Left ventricle myocardium inferior (tissue), 1 donor: ENCODE measurements around the gene BCR. TPM values are rescaled to one million over a fixed set of nuclear protein-coding genes. Genes with fewer than 3 reads are reported as not detected.
"Not testable (repeated sequence)": the region's sequence is repeated elsewhere in the genome, so short reads cannot be mapped to it uniquely, and the experiment has no call there.

ENCODE experiments used
- DNase-seq: peaks from one replicate; pipeline ENCODE4 v3.0.0-alpha.2; 2020
- H3K27ac ChIP-seq: fragments of 200-600 bp; replicated peaks from 2 replicates; pipeline ENCODE4 v1.8.0; 2021
- H3K27me3 ChIP-seq: fragments of 200-600 bp; 2 replicates; pipeline ENCODE4 v1.8.0; 2021; ENCODE audit warnings: low read depth
- H3K36me3 ChIP-seq: fragments of 200-600 bp; 2 replicates; pipeline ENCODE4 v1.8.0; 2021
- H3K4me1 ChIP-seq: fragments of 200-600 bp; 2 replicates; pipeline ENCODE4 v1.8.0; 2021
- H3K4me3 ChIP-seq: fragments of 200-600 bp; 2 replicates; pipeline ENCODE4 v1.8.0; 2021; ENCODE audit warnings: mild to moderate bottlenecking, moderate library complexity
- H3K9me3 ChIP-seq: fragments of 200-600 bp; replicated peaks from 2 replicates; pipeline ENCODE4 v1.8.0; 2021
- CTCF ChIP-seq: fragments of 200-600 bp; IDR thresholded peaks from 2 replicates; pipeline ENCODE4 v1.8.0; 2021; ENCODE audit warnings: antibody characterized with exemption, mild to moderate bottlenecking, borderline replicate concordance
- intact Hi-C: fragments of 100-400 bp; cut with micrococcal nuclease; formaldehyde crosslinking; loops from one replicate; pipeline ENCODE4 v1.11.0; 2022
- total RNA-seq: library from RNA; stranded (reverse); fragmentation: NEBNext Ultra II Directional; extraction: Animal tissue kit (Norgen Biotek cat#: 25700); gene quantifications from one replicate; pipeline ENCODE4 v1.2.1, GENCODE V29; 2021
- donor health status: DM: no; HTN: yes; CAD: no; lungs with severe emphysema.

Gene BCR
- total RNA-seq, 1 donor from 2014 or later = 26.7 TPM

DNA sequence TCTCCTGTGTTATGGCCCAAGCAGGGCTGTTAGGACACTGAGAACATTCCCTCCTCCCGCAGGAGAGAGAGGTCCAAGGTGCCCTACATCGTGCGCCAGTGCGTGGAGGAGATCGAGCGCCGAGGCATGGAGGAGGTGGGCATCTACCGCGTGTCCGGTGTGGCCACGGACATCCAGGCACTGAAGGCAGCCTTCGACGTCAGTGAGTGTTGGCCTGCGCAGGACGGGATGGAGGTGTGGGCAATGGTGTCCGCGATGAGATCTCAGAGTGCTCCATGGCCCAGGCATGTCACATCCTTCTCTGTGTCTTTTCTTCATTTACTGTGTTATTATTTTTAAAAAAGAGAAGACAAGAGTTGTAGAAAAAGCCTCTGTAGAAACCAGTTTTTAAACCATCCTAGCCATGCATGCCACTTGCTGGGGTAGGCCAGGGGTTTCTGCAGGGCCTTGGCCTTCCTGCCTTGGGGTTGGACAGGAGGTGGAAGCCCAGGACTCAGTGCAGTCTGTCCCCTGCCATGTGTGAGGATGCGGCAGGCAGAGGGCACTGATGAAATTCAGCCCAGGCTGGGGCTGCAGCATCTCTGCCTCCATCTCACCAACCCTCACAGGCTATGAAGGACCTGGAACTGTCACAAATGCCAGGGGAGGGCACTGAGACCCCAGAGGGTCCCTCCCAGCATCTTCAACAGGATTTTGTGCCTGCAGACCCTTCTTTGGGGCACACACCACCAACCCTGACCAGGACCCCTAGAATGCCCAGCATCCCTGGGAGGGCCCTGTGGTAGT, 131.5 kb downstream of the BCR start:
- H3K9me3 ChIP-seq, H3K27ac ChIP-seq, H3K27me3 ChIP-seq, intact Hi-C loops, DNase-seq, H3K4me1 ChIP-seq, H3K4me3 ChIP-seq: not testable (repeated sequence)
- H3K36me3 ChIP-seq = peaks cover 21% of the 10 kb centered on the region

GRCh38 chr22:23313791-23314567, 133.7 kb downstream of the BCR start:
- no peak for TF ChIP-seq CTCF
- DNase-seq = no peak
- intact Hi-C loops = no loop called here

DNA sequence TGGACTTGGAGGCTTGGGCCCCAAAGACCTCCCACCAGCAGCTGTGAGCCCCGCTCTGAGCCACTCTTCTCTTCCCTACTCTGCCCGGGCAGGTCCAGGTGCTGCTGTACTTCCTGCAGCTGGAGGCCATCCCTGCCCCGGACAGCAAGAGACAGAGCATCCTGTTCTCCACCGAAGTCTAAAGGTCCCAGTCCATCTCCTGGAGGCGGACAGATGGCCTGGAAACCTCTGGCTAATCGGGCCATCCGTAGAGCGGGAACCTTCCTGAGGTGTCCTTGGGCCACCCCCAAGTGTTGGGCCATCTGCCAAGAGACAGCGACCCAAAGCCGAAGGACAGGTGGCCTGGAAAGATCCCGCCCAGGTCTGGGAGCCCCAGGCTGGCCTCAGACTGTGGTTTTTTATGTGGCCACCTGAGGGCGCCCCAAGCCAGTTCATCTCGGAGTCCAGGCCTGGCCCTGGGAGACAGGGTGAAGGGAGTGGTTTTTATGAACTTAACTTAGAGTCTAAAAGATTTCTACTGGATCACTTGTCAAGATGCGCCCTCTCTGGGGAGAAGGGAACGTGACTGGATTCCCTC, 135.1 kb downstream of the BCR start:
- H3K27ac ChIP-seq = peak overlapping the region; percentile 63
- peak; percentile 83 for TF ChIP-seq CTCF

More at GRCh38 chr22:23313791-23314567, 133.7 kb downstream of the BCR start:
- Histone ChIP-seq H3K4me3 (no peak overlapping the region), H3K9me3 (no peaks in the 10 kb centered on the region), H3K27me3 (no peaks in the 10 kb centered on the region), H3K4me1 (no peaks in the 10 kb centered on the region), H3K27ac (no peak overlapping the region), H3K36me3 (peaks cover 21% of the 10 kb centered on the region)

DNA sequence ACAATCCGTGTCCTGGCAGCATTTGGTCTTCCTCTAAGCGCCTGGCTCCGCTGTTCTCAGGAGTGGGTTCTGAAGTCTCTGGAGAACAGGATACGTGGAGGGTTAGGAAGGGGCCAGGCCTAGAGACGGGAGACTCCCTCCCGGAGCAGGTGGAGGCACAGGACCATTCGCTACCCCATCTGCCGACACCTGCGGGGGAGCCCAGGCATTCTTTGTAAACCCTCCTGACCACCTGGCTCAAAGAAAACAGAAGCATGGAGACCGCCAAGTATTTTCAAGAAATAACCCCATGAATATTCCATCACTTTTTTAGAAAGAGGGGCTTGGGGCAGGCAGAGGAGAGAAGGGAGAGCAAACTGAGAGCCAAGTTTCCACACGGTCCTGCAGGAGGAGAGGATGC, 136.3 kb downstream of the BCR start:
- H3K9me3 ChIP-seq, H3K27ac ChIP-seq, DNase-seq, H3K4me3 ChIP-seq, intact Hi-C loops, H3K4me1 ChIP-seq, H3K27me3 ChIP-seq: not testable (repeated sequence)
- peaks cover 21% of the 10 kb centered on the region for H3K36me3 ChIP-seq

More for the DNA sequence above, 135.1 kb downstream of the BCR start:
- Histone ChIP-seq H3K4me1 (no peaks in the 10 kb centered on the region), H3K9me3 (no peaks in the 10 kb centered on the region), H3K4me3 (no peak overlapping the region), H3K36me3 (peaks cover 21% of the 10 kb centered on the region), H3K27me3 (no peaks in the 10 kb centered on the region)
- peak; percentile 68 for DNase-seq
- intact Hi-C loops = no loop called here

- H3K36me3 ChIP-seq = peaks cover 18% of the 10 kb centered on the region
- DNase-seq, H3K27ac ChIP-seq, H3K4me1 ChIP-seq, H3K27me3 ChIP-seq, H3K9me3 ChIP-seq, intact Hi-C loops, H3K4me3 ChIP-seq: not testable (repeated sequence)
Measured at GRCh38 chr22:23318316-23318715, 138.0 kb downstream of the BCR start.

- DNase-seq, H3K4me1 ChIP-seq, H3K27me3 ChIP-seq, intact Hi-C loops, H3K36me3 ChIP-seq, H3K9me3 ChIP-seq, H3K27ac ChIP-seq, H3K4me3 ChIP-seq: not testable (repeated sequence)
Measured at GRCh38 chr22:23322497-23323080, 142.3 kb downstream of the BCR start.

GRCh38 chr22:23323960-23324688, 143.8 kb downstream of the BCR start:
- H3K4me1 ChIP-seq, DNase-seq, H3K27ac ChIP-seq, H3K9me3 ChIP-seq, H3K36me3 ChIP-seq, intact Hi-C loops, H3K27me3 ChIP-seq, H3K4me3 ChIP-seq: not testable (repeated sequence)
